NCI-H446 treated with DMSO at 0.1 percent for 48 hours (cell line): ENCODE data around the gene STK35.
"Not testable (repeated sequence)": the region's sequence is repeated elsewhere in the genome, so short reads cannot be mapped to it uniquely, and the experiment has no call there.

Source experiments
- DNase-seq: peaks from one replicate; lab custom pipeline; 2025; lab: John Stamatoyannopoulos, UW

The STK35 gene

DNA sequence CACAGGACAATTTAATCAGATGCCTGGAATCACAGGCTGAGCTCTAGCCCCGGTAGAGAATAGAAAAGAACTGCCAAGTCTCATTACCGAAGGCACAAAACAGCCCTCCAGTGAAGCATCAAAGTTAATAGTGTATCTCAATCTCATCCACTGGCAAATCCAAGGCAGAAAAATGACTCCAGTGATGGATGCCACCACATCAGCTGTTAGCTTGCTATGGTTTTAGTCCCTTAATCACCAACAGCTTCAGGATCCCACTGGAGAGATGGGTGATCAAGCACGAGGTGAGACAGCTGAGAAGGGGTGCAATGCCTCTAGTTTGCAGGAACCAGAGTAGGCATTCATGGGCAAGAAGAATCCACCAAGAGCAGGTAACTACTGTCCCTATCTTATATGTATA, 81.8 kb downstream of the STK35 start:
- no peak for DNase-seq

DNA sequence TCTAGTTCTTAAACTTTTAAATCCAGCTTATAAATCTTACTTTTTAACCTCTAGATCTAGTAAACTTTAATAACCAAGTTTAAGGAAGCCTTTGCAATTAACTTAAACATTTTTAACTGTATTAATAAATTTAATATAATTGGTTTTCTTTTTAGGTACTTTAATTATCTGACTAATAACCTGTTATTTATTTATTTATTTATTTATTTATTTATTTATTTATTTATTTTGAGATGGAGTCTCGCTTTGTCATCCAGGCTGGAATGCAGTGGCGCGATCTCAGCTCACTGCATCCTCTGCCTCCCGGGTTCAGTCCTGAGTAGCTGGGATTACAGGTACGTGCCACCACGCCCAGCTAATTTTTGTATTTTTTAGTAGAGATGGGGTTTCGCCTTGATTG, 83.3 kb downstream of the STK35 start:
- DNase-seq, result not testable (repeated sequence)

DNA sequence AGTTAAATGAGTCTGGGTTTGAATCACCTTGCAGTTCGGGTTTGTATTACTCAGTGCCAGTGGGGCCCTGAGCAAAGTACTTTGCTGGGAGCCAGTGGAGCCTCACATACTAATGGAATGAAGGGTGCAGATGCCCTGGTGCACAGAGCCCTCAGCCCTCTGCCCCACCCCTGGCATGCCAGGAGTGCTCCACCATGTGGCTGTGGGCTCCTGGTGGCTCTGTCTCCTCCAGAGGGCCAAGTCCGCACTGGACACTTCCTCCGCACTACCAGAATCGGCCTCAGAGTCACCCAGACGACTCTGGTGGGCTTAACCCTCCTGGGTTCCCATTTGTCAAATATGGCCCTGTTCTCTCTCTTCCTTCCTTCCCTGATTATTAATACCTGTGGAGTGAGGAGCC, 94.0 kb downstream of the STK35 start:
- no peak for DNase-seq

DNA sequence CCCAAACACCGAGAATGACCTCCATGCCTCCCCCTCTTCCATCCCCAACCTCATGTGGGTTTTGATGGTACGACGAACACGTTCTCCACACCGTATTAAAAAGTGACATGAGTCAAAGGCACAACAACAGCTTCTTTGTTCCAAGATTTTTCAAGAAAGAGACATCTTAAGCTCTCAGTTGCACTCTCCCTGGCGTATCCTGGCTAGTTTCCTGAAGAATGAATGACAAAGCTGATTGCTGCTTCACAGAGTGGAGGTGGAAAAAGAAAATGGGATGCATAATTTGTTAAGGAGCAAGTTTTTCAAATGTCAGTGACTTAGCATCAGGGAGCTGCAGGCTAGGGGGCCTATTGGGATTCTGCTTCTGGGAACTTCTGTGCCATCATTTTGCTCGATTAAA, 95.5 kb downstream of the STK35 start:
- DNase-seq, result no peak
